SH-SY5Y (cell line): ENCODE data around the gene ARL16.

Experiments
- GATA2 ChIP-seq: IDR thresholded peaks from 2 replicates; pipeline ENCODE4 v1.6.1; 2011; ENCODE audit warnings: mild to moderate bottlenecking, low read depth, low read length
- GATA3 ChIP-seq: IDR thresholded peaks from 2 replicates; pipeline ENCODE4 v1.6.1; 2011; ENCODE audit warnings: low read depth, mild to moderate bottlenecking, low read length, moderate library complexity

DNA sequence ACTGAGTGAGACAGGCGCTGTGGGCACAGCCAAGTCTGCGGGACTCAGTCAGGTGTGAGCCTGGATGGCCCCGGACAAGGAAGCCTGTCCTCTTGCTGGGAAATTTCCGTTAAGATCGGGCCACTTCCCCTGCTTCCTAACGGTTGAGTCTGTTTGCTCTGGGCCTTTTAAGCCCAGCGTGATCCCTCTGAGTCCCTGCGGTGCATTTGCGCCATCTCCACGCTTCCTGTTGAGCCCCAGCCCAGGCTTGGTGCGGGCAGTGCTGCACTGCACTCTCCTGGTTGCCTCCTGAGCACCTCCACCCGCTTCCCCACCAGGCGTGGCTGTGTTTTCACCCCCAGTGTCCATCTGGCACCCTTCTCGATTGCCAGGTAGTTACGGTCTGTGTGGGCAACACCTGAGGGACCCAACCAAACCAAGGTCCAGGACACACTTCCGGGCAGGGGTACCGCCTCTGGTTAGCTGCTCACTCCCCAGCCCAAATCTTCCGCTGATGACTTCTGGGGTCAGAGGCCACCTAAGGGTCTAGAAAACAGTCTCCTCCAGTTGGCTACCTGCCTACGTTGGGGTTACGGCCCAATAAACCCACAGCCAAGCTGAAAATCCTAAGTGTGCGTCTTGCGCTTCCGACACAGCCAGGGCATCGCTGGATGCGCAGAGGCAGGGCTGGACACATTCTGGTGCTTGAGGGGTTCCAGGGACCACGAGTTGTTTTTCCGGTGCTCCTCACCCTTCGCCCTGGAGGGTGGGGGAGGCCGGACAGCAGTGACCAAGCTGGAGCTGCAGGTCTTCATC lies 27.1 kb upstream of the ARL16 start:
- TF ChIP-seq GATA2 (no peak), GATA3 (no peak)
